ENCODE results near the gene KLF6. TPM values are rescaled to one million over a fixed set of nuclear protein-coding genes. Genes with fewer than 3 reads are reported as not detected.
A peak's percentile ranks its signal among the peaks of the same experiment; 100 is the strongest.

KLF6 gene
- 57.3 and 70.1 TPM in 2 replicates for total RNA-seq (2021)
- Bru-seq, nascent RNA, result percentile 98 among the genes with signal in this experiment
- percentile 95 among the genes with signal in this experiment for BruChase-seq, experiment 1, labeled RNA remaining after a 2-hour chase
- BruChase-seq, experiment 2, labeled RNA remaining after a 6-hour chase, result percentile 71 among the genes with signal in this experiment
- long read RNA-seq, full-length matches to known transcripts, result 100 of 124 reads
- long read RNA-seq, partial matches to known transcripts, result 4 of 124 reads
- long read RNA-seq, other reads (novel, unspliced or antisense), result 20 of 124 reads

DNA sequence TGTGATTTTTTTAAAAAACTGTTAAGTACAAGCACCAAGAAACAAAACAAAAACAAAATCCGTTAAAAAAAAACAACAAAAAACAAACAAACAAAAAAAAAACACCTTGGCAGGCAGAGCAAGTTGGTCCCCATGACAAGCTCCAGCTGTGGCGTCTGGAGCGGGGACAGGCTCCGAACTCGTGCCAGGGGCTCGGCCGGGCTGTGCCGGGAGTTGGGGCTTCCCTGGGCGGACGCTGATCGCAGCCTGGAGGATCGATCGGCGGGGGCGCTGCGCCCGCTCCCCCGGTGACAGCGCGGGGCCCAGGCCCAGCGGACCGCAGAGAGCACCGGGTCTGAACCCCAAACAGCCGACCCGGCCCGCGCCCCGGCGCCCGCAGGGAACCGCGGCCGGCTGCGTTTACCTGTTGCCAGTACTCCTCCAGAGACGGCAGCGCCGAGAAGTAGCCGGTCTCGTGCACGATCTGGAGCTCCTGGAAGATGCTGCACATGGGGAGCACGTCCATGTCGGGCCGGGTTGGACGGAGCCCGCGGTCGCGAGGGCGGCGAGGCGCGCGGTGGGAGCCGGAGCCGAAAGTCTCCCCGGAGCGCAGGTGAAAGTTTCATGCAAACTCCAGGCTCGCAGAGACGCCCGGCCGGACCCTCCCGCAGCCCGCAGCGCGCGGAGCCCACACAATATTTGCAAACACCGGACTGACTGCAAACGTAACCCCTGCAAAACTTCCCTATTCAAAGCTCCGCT lies at the start of gene KLF6:
KLF6 (minus strand) TSS at position 700 of the 741 bp plus-strand sequence; CDS start at position 505, 195 bp downstream.
- intact Hi-C loops (cut with micrococcal nuclease; ENCODE audit: unreplicated experiment), result loop anchor here (1.0 to 10.0 kb wide), 5 partner anchors 21 to 988 kb away; no protein-coding TSS in a partner anchor
- peaks cover 29% of the 10 kb centered on the region for H3K36me3 ChIP-seq (ENCODE audit: insufficient read depth, low read length, poor library complexity, severe bottlenecking)
- TF ChIP-seq EZH2 (IDR thresholded peaks at IDR 0.05; ENCODE audit: borderline replicate concordance, low read depth, low read length, poor library complexity, severe bottlenecking), result no peak
- TF ChIP-seq, protein P1, sequence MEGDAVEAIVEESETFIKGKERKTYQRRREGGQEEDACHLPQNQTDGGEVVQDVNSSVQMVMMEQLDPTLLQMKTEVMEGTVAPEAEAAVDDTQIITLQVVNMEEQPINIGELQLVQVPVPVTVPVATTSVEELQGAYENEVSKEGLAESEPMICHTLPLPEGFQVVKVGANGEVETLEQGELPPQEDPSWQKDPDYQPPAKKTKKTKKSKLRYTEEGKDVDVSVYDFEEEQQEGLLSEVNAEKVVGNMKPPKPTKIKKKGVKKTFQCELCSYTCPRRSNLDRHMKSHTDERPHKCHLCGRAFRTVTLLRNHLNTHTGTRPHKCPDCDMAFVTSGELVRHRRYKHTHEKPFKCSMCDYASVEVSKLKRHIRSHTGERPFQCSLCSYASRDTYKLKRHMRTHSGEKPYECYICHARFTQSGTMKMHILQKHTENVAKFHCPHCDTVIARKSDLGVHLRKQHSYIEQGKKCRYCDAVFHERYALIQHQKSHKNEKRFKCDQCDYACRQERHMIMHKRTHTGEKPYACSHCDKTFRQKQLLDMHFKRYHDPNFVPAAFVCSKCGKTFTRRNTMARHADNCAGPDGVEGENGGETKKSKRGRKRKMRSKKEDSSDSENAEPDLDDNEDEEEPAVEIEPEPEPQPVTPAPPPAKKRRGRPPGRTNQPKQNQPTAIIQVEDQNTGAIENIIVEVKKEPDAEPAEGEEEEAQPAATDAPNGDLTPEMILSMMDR (conservative IDR thresholded peaks at IDR 0.05; ENCODE audit: low read depth, low read length), result no peak
- H3K27ac ChIP-seq (ENCODE audit: low read depth, low read length, poor library complexity, severe bottlenecking), result peak within 1 kb of the TSS; percentile 100
- ChIA-PET CTCF (interaction anchor here (0.6 to 0.7 kb wide), 2 partner anchors 141 to 324 kb away, joined by 3 to 4 read pairs; no protein-coding TSS in a partner anchor), POLR2A (ENCODE audit: low non-redundant PET) (interaction anchor here (0.6 to 1.2 kb wide), 11 partner anchors 10 to 1740 kb away, joined by 3 to 7 read pairs (median 4); no protein-coding TSS in a partner anchor)
- H3K4me1 ChIP-seq (ENCODE audit: insufficient read depth, low read length, poor library complexity, severe bottlenecking), result peaks cover 37% of the 10 kb centered on the region
- H3K9me3 ChIP-seq (ENCODE audit: low read depth, low read length, poor library complexity, severe bottlenecking), result peaks cover 9% of the 10 kb centered on the region
- peak within 1 kb of the TSS; percentile 97 for H3K4me3 ChIP-seq (ENCODE audit: low read depth, low read length, poor library complexity, severe bottlenecking)
- BruUV-seq (replicated peaks), result no TSS peak
- H3K27me3 ChIP-seq (replicated peaks; ENCODE audit: insufficient read depth, low read depth, low read length, poor library complexity), result no peaks in the 10 kb centered on the region
- DNase-seq (ENCODE audit: low spot score), result peak; percentile 52

DNA sequence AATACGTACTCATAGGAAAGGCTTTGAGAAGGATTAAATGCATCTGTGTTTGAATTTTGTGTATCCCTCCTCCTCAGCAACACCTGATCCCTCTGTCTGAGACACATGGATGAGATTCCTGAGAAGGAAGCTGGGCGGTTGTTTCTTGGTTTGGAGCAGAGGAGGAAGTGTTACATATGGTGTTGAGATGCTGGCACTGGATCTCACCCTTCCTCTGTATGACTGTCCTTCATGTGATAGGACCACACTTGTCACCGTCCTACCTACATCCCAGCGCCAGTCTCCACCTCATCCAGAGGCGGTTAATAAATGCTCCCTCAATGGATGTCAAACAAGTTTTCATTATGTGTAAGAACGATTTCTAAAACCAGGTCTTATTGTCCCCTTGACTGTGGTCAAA lies 49.4 kb upstream of the KLF6 start:
- TF ChIP-seq, protein P1 (conservative IDR thresholded peaks at IDR 0.05; ENCODE audit: low read depth, low read length), result no peak
- TF ChIP-seq EZH2 (IDR thresholded peaks at IDR 0.05; ENCODE audit: borderline replicate concordance, low read depth, low read length, poor library complexity, severe bottlenecking), result no peak
- no peak overlapping the region for H3K27ac ChIP-seq (ENCODE audit: low read depth, low read length, poor library complexity, severe bottlenecking)
- POLR2A ChIA-PET (ENCODE audit: low non-redundant PET), result no interaction called here
- no peaks in the 10 kb centered on the region for H3K27me3 ChIP-seq (replicated peaks; ENCODE audit: insufficient read depth, low read depth, low read length, poor library complexity)
- no TSS peak for BruUV-seq (replicated peaks)
- intact Hi-C loops (cut with micrococcal nuclease; ENCODE audit: unreplicated experiment), result no loop called here
- no peak overlapping the region for H3K4me3 ChIP-seq (ENCODE audit: low read depth, low read length, poor library complexity, severe bottlenecking)
- H3K36me3 ChIP-seq (ENCODE audit: insufficient read depth, low read length, poor library complexity, severe bottlenecking), result no peaks in the 10 kb centered on the region
- peaks cover 10% of the 10 kb centered on the region for H3K4me1 ChIP-seq (ENCODE audit: insufficient read depth, low read length, poor library complexity, severe bottlenecking)
- no peak for DNase-seq (ENCODE audit: low spot score)
- CTCF ChIA-PET, result no interaction called here
- H3K9me3 ChIP-seq (ENCODE audit: low read depth, low read length, poor library complexity, severe bottlenecking), result no peaks in the 10 kb centered on the region

- BruUV-seq (replicated peaks), result no TSS peak
- Histone ChIP-seq H3K9me3 (ENCODE audit: low read depth, low read length, poor library complexity, severe bottlenecking) (no peaks in the 10 kb centered on the region), H3K36me3 (ENCODE audit: insufficient read depth, low read length, poor library complexity, severe bottlenecking) (no peaks in the 10 kb centered on the region), H3K27ac (ENCODE audit: low read depth, low read length, poor library complexity, severe bottlenecking) (no peak overlapping the region), H3K4me3 (ENCODE audit: low read depth, low read length, poor library complexity, severe bottlenecking) (no peak overlapping the region), H3K27me3 (replicated peaks; ENCODE audit: insufficient read depth, low read depth, low read length, poor library complexity) (no peaks in the 10 kb centered on the region), H3K4me1 (ENCODE audit: insufficient read depth, low read length, poor library complexity, severe bottlenecking) (peaks cover 10% of the 10 kb centered on the region)
- no peak for DNase-seq (ENCODE audit: low spot score)
- POLR2A ChIA-PET (ENCODE audit: low non-redundant PET), result no interaction called here
- TF ChIP-seq, protein P1 (conservative IDR thresholded peaks at IDR 0.05; ENCODE audit: low read depth, low read length), result no peak
- TF ChIP-seq EZH2 (IDR thresholded peaks at IDR 0.05; ENCODE audit: borderline replicate concordance, low read depth, low read length, poor library complexity, severe bottlenecking), result no peak
- intact Hi-C loops (cut with micrococcal nuclease; ENCODE audit: unreplicated experiment), result no loop called here
- CTCF ChIA-PET, result no interaction called here
Measured at GRCh38 chr10:3833046-3833445, 48.0 kb upstream of the KLF6 start.

All from A673 (cell line).